Tibial artery (tissue), 4 donors: ENCODE data around the gene KRTAP4-11.
"Not testable (repeated sequence)": the region's sequence is repeated elsewhere in the genome, so short reads cannot be mapped to it uniquely, and the experiment has no call there.

Source experiments
- DNase-seq, 2 donors: peaks; one replicate each; pipeline ENCODE4 v3.0.0-alpha.2; 2019
- H3K27ac ChIP-seq, 2 donors: fragments of 200-600 bp; sonication (generic) in 1 of 2; 1 replicate in 1 of 2; 2 replicates in 1 of 2; pipeline ENCODE4 v1.5.1; 2018 to 2019; ENCODE audit warnings: mild to moderate bottlenecking in 1 of 2
- H3K27me3 ChIP-seq, 2 donors: fragments of 200-600 bp; sonication (generic) in 1 of 2; one replicate each; pipeline versions ENCODE4 v1.5.1 to v1.6.0; 2016 to 2019
- H3K36me3 ChIP-seq, 3 donors: fragments of 200-600 bp; sonication (generic) in 2 of 3; one replicate each; pipeline ENCODE4 v1.5.1; 2016 to 2019; ENCODE audit warnings: mild to moderate bottlenecking in 2 of 3
- H3K4me1 ChIP-seq, 4 donors: fragments of 200-600 bp; sonication (generic) in 2 of 4; 1 replicate in 3 of 4; 2 replicates in 1 of 4; pipeline ENCODE4 v1.5.1; 2016 to 2019
- H3K4me3 ChIP-seq, 2 donors: fragments of 200-600 bp; sonication (generic) in 1 of 2; 1 replicate in 1 of 2; 2 replicates in 1 of 2; pipeline ENCODE4 v1.5.1; 2018 to 2019; ENCODE audit warnings: mild to moderate bottlenecking in 2 of 2
- H3K9me3 ChIP-seq, 3 donors: fragments of 200-600 bp; sonication (generic) in 1 of 3; one replicate each; pipeline ENCODE4 v1.5.1; 2016 to 2019
- CTCF ChIP-seq, 2 experiments: fragments of 200-600 bp in 1 of 2; fragments of 450-650 bp in 1 of 2; IDR thresholded peaks; one replicate each; pipeline ENCODE4 v1.5.1; 2017 to 2019; ENCODE audit warnings: antibody characterized with exemption in 2 of 2, mild to moderate bottlenecking in 1 of 2, moderate library complexity in 1 of 2
- intact Hi-C: fragments of 100-400 bp; cut with DNase I; formaldehyde crosslinking; loops from one replicate; pipeline ENCODE4 v1.15.0; 2023; ENCODE audit warnings: low total_unique reads

Gene KRTAP4-11

GRCh38 chr17:41117846-41118386 is at the start of gene KRTAP4-11:
KRTAP4-11 (minus strand) TSS chr17:41118373; CDS start chr17:41118315, 58 bp downstream.
- H3K4me1 ChIP-seq, H3K9me3 ChIP-seq, H3K36me3 ChIP-seq, H3K4me3 ChIP-seq, intact Hi-C loops, DNase-seq, H3K27ac ChIP-seq, H3K27me3 ChIP-seq: not testable (repeated sequence)

GRCh38 chr17:41167561-41167960 is 49.4 kb upstream of the KRTAP4-11 start:
- Histone ChIP-seq H3K9me3 (no peaks in the 10 kb centered on the region), H3K36me3 (no peaks in the 10 kb centered on the region), H3K4me3 (no peak overlapping the region), H3K27me3 (no peaks in the 10 kb centered on the region), H3K4me1 (no peaks in the 10 kb centered on the region), H3K27ac (no peak overlapping the region)
- TF ChIP-seq CTCF (IDR thresholded peaks at IDR 0.05) = no peak
- intact Hi-C loops = no loop called here
- DNase-seq = no peak

- Histone ChIP-seq H3K4me3 (no peak overlapping the region), H3K36me3 (no peaks in the 10 kb centered on the region), H3K27ac (no peak overlapping the region), H3K4me1 (no peaks in the 10 kb centered on the region), H3K27me3 (peaks cover 0 to 12% of the 10 kb centered on the region in 2 donors), H3K9me3 (no peaks in the 10 kb centered on the region)
- no peak for DNase-seq
- intact Hi-C loops = no loop called here
- no peak for TF ChIP-seq CTCF (IDR thresholded peaks at IDR 0.05)
These were observed 45.7 kb upstream of the KRTAP4-11 start for GRCh38 chr17:41163828-41164227.

- no peak for DNase-seq
- TF ChIP-seq CTCF (IDR thresholded peaks at IDR 0.05) = no peak
- Histone ChIP-seq H3K27me3 (peaks cover 0 to 21% of the 10 kb centered on the region in 2 donors), H3K36me3 (no peaks in the 10 kb centered on the region), H3K4me3 (no peak within 1 kb of the TSS), H3K9me3 (no peaks in the 10 kb centered on the region), H3K27ac (no peak within 1 kb of the TSS), H3K4me1 (no peaks in the 10 kb centered on the region)
- intact Hi-C loops = no loop called here
These were observed 42.5 kb upstream of the KRTAP4-11 start, which contains the start of gene KRTAP4-4 for GRCh38 chr17:41160648-41161047. KRTAP4-4 (minus strand) TSS chr17:41160748; CDS start chr17:41160691, 57 bp downstream.

GRCh38 chr17:41160190-41160589 is 42.0 kb upstream of the KRTAP4-11 start:
- peaks cover 0 to 21% of the 10 kb centered on the region in 2 donors for H3K27me3 ChIP-seq
- H3K9me3 ChIP-seq, intact Hi-C loops, H3K4me1 ChIP-seq, H3K27ac ChIP-seq, DNase-seq, H3K4me3 ChIP-seq, H3K36me3 ChIP-seq: not testable (repeated sequence)

- no peak overlapping the region for H3K27ac ChIP-seq
- no peak for TF ChIP-seq CTCF (IDR thresholded peaks at IDR 0.05)
- H3K9me3 ChIP-seq = no peaks in the 10 kb centered on the region
- intact Hi-C loops = no loop called here
- no peak overlapping the region for H3K4me3 ChIP-seq
- DNase-seq = no peak
- peaks cover 0 to 12% of the 10 kb centered on the region in 2 donors for H3K27me3 ChIP-seq
- H3K4me1 ChIP-seq = no peaks in the 10 kb centered on the region
- H3K36me3 ChIP-seq = no peaks in the 10 kb centered on the region
These were observed 35.7 kb upstream of the KRTAP4-11 start for GRCh38 chr17:41153856-41154255.

- Histone ChIP-seq H3K27me3 (peaks cover 0 to 4% of the 10 kb centered on the region in 2 donors), H3K4me1 (no peaks in the 10 kb centered on the region), H3K9me3 (no peaks in the 10 kb centered on the region), H3K36me3 (no peaks in the 10 kb centered on the region), H3K4me3 (no peak overlapping the region), H3K27ac (no peak overlapping the region)
- no peak for TF ChIP-seq CTCF (IDR thresholded peaks at IDR 0.05)
- no peak for DNase-seq
- intact Hi-C loops = no loop called here
These were observed 33.4 kb upstream of the KRTAP4-11 start for GRCh38 chr17:41151525-41151924.
